NCI-H2171 (cell line): ENCODE measurements around the gene PRRX2.
A peak's percentile ranks its signal among the peaks of the same experiment; 100 is the strongest.
"Not testable (repeated sequence)": the region's sequence is repeated elsewhere in the genome, so short reads cannot be mapped to it uniquely, and the experiment has no call there.

Source experiments
- DNase-seq: peaks from one replicate; lab custom pipeline; 2025; lab: John Stamatoyannopoulos, UW

The PRRX2 gene

DNA sequence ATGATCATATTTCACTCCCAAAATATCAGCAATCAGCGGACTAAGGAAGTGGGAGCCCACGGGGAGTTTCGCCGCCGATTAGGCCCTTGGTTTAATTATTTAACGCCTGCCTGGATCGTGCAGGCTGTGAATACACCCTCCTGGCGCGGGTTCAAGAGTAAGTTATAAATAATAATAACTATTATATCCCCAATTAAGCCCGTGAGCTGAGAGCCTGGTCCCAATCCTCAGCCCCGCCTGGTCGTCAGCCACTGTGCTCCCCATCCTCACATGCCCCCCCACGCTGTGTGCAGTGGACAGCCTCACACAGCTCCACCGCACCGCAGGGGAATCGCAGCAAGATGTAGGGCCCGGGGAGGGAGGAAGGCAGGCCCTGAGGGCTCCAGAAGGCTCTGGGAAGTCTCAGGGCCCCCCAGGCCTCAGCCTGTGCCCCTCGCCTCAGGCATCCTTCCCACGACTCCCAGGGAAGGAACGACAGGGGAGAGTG lies 10.8 kb upstream of the PRRX2 start:
- DNase-seq: no peak

DNA sequence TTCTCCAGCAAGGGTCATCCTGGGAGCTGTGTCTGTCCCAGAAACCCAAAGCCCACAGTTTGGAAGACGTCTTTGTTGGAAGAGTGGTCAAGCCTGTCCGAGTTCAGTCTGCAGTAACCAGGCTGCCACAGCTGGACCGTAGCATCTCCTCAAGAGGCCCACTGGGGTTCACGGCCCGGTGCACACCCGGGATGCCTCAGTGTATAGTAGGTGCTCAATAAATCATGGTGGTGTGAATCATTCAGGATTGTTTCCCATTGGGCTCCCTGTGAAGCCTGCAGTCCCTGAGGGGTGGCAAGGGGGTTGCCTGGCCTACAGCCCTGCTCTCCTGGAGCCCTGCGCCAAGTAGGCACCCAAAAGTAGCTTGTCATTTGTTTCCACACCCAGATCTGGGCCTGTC lies 10.3 kb upstream of the PRRX2 start:
- DNase-seq: no peak

DNA sequence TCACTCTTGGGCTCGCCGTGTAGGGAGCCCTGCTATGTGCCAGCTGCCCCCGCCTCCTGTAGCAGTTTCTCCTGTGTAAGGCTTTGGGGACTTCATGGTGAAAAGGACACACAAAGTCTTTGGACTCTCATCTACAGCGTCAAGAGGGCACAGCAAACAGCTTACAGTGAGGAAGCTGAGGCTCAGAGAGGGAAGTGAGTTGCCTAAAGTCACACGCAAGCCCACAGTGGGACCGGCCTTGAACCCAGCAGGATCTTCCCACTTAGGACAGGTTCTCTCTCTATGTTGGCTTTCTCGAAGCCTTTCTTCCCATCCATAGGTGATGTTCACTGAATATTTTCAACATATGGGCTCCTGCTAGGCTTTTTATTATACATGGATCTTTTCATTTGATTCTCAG lies 9.8 kb upstream of the PRRX2 start:
- DNase-seq: no peak

DNA sequence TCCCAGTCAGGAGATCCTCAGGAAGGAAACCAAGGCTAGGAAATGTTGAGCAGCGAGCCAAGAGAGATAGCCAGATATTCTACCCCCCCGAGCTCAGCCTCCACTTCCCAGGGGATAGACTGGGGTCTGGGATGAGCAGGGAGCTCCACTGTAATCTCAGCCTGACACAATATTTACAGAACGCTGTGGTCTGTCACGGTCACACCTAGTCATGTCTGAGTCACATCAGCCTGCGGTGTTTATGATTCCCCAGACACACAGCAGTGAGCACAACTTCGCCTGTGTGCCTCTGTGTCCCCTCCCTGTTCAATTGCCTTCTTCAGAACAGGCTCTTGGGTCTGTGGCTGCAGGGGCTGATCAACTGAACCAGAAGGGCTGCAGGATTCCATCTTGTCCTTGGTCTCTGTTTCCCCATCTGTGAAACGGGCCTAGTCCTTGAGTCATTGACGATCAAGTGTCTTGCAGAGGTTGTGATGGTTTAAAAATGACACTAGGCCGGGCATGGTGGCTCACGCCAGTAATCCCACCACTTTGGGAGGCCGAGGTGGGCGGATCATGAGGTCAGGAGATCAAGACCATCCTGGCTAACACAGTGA lies 8.6 kb upstream of the PRRX2 start:
- DNase-seq: no peak

DNA sequence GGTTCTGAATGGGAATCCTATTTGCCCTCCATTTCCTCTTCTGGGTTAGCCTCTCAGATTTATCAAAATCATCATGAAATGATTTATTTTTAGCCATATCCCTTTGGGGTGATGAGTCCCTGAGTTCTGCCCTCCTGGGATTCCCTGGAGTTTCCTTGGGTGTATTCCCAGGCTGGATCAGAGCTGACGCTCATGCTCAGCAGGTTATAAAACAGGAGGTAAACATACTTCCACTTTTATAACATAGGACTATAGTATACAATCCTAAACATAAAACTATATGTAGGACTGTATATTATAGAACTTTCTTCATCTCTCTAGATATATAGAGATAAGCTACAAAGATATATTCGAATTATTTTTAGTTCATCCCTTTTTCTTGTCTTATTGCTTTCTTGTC lies 4.4 kb upstream of the PRRX2 start:
- DNase-seq: no peak

DNA sequence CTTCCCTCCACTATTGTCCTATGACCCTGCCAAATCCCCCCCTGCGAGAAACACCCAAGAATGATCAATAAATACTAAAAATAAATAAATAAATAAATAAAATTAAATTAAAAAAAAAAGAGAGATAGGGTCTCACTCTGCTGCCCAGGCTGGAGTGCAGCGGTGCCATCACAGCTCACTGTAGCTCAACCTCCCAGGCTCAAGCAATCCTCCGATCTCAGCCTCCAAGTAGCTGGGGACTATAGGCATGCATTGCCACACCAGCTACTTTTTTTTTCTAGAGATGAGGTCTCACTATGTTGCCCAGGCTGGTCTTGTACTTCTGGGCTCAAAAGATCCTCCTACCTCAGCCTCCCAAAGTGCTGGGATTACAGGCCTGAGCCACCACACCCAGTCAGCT lies 3.2 kb upstream of the PRRX2 start:
- DNase-seq: not testable (repeated sequence)

DNA sequence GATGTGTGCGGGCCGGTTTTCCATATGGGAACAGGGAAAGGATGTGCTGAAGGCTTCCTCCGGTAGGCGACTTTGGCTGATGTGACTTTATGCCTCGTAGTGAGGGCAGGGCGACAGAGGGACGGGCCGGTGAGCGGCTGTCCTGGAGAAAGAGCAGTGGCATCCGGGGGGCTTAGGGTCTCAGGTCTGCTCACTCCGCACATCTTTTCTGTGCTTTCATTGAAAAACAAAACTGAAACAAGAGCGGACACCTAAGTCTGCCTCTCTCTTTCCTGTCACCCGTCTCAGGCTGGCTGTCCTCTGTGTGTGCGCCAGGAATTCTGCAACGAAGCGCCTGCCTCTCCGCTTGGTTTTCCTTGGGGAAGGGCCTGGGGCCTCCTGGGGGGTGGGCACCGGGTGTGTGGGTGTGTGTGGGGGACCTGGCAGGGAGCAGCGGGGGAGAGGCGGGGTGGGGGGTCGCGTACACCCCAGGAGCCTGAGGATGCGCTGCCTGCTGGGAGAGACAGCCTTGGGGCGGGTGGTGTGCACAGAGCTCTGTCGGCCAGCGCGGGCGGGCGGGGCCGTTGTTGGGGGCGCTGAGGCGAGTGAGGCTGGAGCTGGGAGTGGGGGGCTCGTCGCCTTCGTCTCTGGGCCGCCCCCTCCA lies 580 bp upstream of the PRRX2 start:
- DNase-seq: no peak

DNA sequence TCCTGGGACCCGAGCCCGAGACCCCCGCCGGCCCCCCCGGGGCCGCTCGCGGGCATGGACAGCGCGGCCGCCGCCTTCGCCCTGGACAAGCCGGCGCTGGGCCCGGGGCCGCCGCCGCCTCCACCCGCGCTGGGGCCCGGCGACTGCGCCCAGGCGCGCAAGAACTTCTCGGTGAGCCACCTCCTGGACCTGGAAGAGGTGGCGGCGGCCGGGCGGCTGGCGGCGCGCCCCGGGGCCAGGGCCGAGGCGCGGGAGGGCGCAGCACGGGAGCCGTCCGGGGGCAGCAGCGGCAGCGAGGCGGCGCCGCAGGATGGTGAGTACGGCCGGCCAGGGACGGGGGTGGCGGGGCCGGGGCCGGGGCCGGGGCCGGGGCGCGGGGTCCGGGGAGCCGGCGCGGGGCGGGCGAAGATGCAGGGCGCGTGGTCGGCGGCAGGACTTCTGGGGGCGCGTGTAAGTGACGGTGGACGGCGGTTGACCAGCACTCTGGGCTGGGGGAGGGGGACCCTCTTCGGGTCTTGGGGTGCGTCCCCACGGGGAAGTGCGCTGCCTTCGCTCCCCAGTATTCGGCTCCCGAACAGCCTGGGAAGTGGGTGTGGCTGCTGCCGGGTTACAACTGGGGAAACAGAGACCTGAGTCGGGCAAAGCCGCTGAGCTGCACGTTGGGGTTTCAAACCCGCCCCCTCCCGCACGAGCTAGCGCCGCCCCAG lies 520 bp downstream of the PRRX2 start:
- DNase-seq: peak; percentile 26

DNA sequence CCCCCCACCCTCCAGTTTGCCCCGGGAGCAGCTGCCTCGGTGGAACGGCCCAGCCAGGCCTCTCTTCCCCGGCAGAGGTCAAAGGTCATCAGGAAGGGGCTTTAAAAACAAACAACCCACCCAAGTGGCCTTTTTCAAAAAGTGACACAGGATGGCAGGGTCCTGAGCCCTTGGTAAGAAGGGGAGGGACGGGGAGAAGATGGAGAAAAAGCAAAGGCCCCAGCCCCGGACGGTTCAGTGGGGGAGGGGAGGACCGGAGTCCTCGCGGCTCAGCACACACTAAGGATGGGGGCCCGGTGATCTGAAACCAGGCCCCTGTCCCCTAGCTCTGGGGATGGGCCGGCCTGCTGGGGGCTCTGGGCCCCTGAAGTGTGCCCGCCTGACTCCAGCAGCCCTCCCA lies 1.1 kb downstream of the PRRX2 start:
- DNase-seq: no peak

DNA sequence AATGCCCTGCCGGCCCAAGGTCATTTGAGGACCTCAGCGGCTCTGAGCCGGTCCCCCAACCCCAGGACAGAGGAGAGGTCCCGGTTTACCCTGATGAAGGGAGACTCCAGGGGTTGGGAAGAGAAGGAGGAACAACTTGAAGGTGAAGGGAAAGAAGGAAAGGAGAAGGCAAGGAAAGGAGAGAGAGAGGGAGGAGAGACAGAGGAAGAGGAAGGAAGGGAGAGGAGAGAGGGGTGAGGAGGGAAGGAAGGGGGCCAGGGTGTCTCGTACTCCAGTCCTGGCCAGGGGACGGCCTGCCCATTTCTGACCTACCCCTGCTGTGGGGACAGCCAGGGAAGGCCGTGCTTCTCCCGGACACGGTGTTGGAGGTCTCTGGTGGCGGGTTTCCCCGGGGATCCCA lies 1.9 kb downstream of the PRRX2 start:
- DNase-seq: no peak

DNA sequence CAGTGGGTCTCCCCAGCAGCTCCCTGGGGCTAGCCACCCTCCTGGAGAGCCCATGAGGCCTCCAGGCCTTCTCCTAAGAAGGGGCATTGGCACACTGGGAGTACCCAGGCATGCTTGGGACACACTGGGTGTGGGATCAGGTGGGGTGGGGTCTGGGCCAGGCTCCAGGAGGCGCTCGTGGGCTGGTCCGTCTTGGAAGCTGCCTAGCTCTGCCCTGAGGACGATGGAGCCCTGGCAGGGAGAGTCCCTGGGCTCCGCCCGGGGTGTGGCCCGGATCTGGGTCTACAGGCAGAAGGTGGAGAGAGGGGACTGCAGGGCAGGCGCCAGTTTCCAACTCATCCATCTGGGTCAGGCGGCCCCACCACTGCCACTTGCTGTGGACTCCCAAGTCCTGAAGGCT lies 2.4 kb downstream of the PRRX2 start:
- no peak for DNase-seq

DNA sequence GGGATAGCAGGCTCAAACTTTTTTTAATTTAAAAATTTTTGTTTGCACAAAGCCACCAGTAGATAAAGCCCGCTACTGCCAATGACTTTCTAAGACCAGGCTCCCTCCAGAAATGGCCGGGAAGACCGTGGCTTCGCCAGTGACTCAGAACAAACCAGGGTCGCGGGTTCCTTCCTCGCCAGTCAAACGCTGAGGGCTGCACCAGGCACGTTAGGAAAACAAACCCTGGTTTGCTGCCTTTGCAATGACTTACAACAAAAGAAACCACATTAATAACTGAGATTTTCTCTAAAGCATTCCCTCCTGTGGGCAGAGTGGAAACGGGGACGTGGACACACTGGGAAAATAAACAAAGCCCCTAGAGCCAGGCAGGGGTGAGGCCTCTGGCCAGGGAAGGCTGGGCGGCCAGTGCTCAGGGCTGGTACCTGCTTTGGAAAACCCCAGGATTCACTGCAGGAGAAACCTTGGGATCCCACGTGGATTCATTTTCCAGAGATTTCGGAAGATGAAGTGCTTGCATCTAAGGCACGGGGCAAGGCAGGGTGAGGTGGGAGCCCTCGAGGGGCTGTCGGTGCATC lies 3.8 kb downstream of the PRRX2 start:
- no peak for DNase-seq

DNA sequence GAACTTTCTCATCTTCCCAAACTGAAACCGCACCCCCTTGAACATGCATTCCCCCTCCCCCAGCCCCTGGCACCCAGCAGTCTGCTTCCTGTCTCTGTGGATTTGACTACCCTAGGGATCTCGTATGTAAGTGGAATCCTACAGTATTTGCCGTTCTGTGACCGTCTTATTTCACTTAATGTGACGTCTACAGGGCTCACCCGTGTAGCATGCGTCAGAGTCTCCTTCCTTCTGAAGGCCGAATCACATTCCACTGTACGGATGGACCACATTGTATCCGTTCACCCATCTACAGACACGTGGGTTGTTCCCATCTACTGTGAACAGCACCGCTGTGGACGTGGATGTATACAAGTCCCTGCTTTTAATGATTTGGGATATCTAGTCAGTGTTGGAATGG lies 4.5 kb downstream of the PRRX2 start:
- no peak for DNase-seq

DNA sequence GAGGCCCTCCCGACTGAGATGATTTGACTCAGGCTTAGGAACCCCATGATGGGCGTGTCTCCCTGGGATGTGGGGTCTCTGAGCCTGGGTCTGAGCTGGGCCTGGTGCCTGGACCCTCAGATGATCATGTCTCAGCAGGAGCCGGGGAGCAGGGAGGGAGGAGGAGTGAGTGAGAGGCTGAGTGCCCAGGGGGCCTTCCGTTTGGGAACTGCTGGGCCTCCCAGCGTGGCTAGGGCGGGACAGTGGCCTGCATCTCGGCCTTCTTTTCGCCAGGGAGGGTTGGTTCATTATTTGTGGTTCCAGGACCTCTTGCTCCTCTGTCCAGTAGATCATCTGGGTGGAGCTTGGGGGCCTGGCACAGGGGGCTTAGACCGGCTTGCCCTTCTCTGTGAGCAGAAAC lies 5.6 kb downstream of the PRRX2 start:
- no peak for DNase-seq

DNA sequence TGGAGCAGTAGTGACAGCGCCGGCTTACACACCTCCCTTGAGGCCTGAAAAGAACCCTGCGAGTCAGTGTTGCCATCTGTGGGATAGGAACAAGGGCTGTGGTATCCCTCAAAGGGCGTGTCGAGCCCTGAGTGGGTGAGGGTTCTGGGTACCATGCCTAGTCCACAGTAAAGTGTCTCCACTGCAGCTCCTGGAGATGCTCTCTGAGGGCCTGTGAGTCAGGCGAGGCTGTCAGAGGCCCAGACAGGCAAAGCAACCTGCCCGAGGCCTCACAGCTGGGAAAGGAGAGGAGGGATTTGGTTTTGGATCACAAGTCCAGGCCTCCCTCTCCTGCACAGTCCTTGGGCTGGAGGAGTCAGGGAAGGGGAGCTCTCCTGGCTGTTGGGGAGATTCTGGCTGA lies 6.1 kb downstream of the PRRX2 start:
- no peak for DNase-seq

DNA sequence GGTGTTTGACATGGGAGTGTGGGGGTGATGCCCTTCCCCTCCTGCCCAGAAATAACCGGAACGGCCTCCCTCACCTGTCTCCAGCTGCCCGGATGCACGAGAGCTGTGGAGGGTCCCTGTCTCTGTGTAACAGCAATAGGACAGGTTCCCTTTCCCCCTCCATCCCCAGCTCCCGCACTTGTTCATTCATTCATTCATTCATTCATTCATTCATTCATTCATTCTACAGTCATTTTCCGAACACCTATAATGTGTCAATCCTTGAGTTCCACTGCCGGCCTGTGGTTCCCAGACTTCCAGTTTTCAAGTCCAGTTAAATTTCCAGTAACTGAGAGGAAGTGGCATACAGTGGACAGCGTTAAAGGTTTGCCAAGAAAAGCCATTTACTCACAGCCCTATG lies 7.3 kb downstream of the PRRX2 start:
- DNase-seq: no peak

DNA sequence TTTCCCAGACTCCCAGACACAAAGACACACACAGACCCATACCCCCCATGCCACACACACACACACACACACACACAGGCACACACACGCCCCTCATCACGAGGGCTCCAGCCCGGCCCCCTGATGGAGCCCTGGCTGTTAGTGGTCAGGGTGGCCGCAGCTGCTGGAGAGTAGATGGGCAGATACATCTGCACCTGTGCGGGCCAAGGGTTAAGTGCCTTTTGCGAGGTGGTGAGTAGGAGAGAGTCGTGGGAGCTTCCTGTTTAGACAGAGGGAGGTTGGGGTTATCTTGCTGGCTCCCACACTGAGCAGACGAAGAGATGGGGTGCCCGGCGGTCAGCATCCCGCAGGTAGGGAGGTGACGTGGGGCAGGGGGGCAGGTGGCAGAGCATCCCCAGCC lies 8.2 kb downstream of the PRRX2 start:
- no peak for DNase-seq

DNA sequence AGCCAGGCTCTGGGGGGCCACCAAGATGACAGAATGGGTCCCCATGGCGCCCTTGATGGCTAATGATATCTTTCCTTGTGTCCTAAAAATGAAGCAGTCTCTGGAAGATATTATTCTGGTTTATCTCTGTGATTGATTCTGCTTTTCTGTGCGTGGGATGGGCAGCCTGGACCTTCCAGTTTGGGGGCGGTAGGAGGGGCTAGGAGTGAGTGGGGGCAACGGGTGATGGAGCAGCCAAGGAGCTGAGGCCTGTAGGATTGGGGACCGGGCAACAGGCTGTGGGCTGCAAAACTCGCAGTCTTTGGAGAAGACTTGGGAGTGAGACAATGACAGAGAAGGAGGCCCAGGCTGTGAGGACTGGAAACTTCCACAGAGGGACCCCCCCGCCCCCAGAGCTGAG lies 8.8 kb downstream of the PRRX2 start:
- no peak for DNase-seq

DNA sequence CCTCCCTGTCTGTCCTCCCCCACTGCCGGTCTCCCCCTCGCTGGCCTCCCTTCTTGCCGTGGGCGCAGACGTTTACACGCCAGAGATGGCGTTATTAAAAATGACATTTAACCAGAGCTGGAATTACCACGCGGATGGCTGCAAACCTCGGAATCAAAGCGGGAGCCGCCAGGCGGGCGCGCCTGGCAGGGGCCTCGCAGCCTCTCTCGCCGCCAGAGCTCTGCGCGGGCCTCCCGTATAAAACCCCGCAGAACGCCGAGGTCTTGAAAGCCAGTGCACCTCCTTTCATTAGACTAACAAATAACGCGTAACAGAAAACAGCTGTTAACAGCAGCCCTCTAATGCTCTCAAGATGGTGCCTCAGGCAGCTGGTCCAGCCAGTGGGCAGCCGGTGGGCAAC lies 10.2 kb downstream of the PRRX2 start:
- DNase-seq: no peak

DNA sequence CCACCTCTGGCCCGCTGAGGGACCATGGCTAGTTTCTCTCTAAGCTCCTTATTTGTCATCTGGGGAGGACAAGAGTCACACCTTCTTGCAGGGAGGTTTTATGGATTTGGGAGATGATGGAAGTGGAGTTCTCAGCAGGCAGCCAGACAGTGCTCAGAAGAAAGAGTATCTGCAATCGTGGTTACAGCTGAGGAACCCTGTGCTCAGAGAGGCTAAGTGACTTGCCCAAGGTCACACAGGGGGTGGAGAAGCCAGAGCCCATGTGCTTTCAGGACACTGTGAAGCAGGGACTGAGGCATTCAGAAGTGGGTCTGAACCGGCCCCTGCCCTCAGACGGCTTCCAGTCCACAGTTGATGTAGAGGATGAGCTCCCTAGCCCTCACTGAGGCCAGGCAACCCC lies 10.8 kb downstream of the PRRX2 start:
- no peak for DNase-seq

DNA sequence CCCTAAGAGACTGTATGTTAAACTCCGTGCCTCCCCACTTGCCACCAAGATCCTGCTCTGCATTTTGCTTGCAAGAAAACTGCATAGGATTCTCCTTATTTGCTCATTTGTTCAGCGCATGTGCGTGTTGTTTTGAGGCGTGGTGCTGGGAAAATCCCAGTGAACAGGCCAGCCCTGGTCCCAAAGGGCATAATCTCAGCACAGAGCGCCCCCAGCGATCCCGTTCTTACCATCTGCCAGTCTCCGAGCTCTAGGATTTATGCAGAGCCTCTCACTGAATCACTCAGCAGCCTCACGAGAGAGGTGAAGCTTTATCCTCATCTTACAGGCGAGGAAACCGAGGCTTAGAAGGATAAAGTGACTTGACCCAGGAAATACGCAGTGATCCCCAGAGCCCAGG lies 11.5 kb downstream of the PRRX2 start:
- DNase-seq: peak; percentile 96

DNA sequence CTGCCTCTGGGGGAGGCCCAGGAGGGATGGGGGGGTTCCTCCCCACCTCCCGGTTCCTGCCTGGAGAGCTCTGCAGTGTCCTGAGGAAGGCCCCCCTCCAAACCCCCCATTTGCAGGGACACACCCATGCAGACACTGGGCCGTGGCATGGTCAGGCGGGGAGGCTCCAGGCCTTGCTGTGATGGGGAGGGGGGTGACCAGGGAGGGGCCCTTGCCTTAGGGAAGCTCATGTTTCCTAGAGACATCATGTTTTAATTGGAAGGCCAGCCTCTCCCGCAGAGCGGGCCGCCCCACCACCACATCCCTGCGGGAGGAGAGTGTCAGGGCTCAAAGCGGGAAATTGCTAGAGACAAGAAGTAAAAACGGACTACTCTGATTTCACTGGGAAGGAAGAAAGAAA lies 12.0 kb downstream of the PRRX2 start:
- peak; percentile 22 for DNase-seq

DNA sequence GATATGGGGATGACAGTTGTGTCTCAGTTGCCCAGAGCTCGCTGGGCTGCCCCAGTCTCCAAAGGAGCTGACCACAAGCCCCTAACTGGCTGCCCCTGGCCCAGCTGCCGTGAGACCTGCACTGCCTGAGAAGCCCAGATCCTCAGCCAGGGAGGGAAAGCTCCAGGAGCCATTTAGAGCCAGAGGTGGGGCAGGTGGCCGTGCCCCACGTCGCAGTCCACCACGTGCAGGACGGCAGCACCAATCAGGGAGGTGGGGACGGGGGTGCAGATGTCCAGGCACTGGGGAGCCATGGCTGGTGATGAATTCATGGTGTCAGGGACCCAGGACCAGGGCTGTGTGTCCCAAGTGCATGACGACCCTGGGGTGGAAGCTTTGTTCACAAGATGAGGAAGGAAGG lies 13.4 kb downstream of the PRRX2 start:
- no peak for DNase-seq
